ENCODE results near the gene TRPM2.

The TRPM2 gene

DNA sequence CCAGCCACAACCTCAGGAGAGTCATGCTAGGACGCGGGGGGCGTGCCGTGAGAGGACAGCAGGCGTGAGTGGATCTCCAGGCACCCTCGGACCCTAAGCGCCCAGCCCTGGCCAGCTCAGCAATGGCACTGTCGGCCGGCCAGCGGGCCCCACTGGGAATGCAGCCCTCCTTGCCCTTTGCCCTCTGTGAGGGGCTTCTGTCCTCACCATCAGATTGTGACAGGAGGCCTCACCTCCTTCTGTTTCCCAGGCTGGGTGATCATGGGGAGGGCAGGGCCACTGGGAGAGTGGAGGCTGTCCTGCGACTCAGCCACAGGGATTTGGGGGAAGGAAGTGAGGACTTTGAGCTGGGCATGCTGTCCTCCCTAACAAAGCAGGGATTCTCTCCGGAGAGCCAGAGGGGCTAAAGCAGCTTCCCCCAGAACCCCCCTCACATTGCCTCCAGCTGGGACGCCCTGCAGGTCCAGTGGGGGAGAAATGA, 95.3 kb downstream of the TRPM2 start:
- FAIRE-seq (no peak), DNase-seq (ENCODE audit: insufficient read length, low spot score) (no peak)
- TF ChIP-seq POLR2A (IDR thresholded peaks at IDR 0.05; ENCODE audit: low read depth, low read length) (no peak), PAX5 (IDR thresholded peaks at IDR 0.05; ENCODE audit: insufficient read depth, low read length, severe bottlenecking) (no peak), POU2F2 (IDR thresholded peaks at IDR 0.05; ENCODE audit: low read depth, low read length) (no peak), SPI1 (IDR thresholded peaks at IDR 0.05; ENCODE audit: low read depth, low read length) (no peak), TAF1 (IDR thresholded peaks at IDR 0.05; ENCODE audit: low read depth, low read length) (no peak), POLR2AphosphoS5 (IDR thresholded peaks at IDR 0.05; ENCODE audit: low read depth, low read length) (no peak)

DNA sequence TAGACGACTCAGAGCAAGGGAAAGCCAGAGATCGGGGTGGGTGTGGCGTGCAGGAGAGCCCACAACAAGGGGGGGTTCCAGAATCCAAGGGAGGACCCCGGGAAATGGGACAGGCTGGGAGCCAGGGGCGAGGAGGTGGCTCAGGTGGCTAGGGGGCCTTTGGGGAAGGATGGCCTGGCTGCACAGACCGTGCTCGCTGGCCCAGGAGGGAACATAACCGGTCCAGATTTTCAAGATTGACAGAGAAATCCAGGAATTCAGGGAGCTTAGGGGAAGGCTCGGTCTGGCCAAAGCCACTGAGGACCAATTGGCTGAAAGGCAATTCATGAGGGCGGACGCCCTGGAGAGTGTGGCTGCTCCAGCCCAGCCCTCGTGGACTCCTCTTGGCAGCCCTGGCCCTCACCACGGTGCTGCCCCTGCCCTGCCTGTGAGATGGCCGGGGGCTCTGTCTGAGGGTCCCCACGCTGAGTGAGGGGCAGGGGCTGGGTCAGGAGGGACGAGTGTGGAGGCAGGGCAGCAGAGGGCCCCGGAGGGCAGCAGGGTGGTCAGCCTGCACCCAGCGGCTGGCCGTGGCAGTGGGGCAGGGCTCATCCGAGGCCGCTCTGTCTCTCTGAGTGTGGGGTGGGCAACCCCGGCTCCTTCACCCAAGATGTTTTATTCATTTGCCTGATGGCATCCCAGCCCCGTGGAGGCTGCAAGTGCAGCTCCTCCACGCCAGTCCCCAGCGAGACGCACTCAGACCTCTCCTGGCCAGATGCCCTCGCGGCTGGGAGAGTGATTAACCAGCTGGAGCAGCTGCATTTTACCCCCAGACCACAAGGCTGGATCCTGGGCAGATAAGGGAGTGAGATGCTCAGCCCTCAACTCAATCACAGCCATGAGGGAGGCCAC, 96.3 kb downstream of the TRPM2 start:
- DNase-seq (ENCODE audit: insufficient read length, low spot score) (no peak), FAIRE-seq (no peak)
- TF ChIP-seq PAX5 (IDR thresholded peaks at IDR 0.05; ENCODE audit: insufficient read depth, low read length, severe bottlenecking) = no peak
- TF ChIP-seq POLR2AphosphoS5 (IDR thresholded peaks at IDR 0.05; ENCODE audit: low read depth, low read length) = no peak
- no peak for TF ChIP-seq SPI1 (IDR thresholded peaks at IDR 0.05; ENCODE audit: low read depth, low read length)
- no peak for TF ChIP-seq POLR2A (IDR thresholded peaks at IDR 0.05; ENCODE audit: low read depth, low read length)
- no peak for TF ChIP-seq POU2F2 (IDR thresholded peaks at IDR 0.05; ENCODE audit: low read depth, low read length)
- no peak for TF ChIP-seq TAF1 (IDR thresholded peaks at IDR 0.05; ENCODE audit: low read depth, low read length)

DNA sequence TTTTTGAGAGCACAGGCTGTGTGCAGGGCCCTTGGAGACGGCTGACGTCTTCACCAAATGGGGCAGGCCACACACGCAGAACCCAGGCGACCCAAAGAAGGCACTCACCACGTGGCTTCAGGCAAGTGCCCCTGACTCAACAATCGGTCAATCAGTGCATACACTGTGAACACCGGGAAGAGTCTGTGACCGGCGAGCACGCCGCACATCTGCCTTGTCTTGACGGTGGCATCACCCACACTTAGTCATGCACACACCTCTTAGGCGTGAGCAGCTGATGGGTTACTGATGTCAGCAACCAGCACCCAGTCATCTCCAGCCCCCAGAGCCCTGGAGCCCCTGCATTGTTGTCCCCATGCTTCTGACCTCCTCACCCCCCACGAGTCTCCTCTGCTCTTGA, 97.0 kb downstream of the TRPM2 start:
- FAIRE-seq (no peak), DNase-seq (ENCODE audit: insufficient read length, low spot score) (no peak)
- TF ChIP-seq POU2F2 (IDR thresholded peaks at IDR 0.05; ENCODE audit: low read depth, low read length) (no peak), PAX5 (IDR thresholded peaks at IDR 0.05; ENCODE audit: insufficient read depth, low read length, severe bottlenecking) (no peak), TAF1 (IDR thresholded peaks at IDR 0.05; ENCODE audit: low read depth, low read length) (no peak), POLR2AphosphoS5 (IDR thresholded peaks at IDR 0.05; ENCODE audit: low read depth, low read length) (no peak), SPI1 (IDR thresholded peaks at IDR 0.05; ENCODE audit: low read depth, low read length) (no peak), POLR2A (IDR thresholded peaks at IDR 0.05; ENCODE audit: low read depth, low read length) (no peak)

DNA sequence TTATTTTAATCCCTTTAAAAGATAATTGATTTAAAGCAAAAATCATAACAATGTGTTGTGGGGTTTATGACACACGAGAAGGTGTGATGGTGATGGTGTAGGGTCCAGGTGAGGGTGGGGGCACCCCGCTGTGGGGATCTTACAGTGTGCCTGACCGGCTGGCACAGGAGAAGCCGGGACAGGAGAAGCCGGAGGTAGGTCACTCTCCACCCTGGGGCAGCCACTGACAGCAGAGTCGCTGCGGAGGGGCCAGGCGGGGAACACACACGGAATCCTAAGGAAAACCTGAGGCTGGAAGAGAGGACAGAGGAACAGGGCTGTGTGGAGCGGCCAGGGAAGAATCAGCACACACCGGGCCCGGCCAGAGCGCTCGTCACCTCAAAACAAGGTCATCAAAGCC, 97.6 kb downstream of the TRPM2 start:
- FAIRE-seq = no peak
- TF ChIP-seq POLR2AphosphoS5 (IDR thresholded peaks at IDR 0.05; ENCODE audit: low read depth, low read length) = no peak
- no peak for TF ChIP-seq POU2F2 (IDR thresholded peaks at IDR 0.05; ENCODE audit: low read depth, low read length)
- no peak for TF ChIP-seq POLR2A (IDR thresholded peaks at IDR 0.05; ENCODE audit: low read depth, low read length)
- TF ChIP-seq TAF1 (IDR thresholded peaks at IDR 0.05; ENCODE audit: low read depth, low read length) = no peak
- TF ChIP-seq SPI1 (IDR thresholded peaks at IDR 0.05; ENCODE audit: low read depth, low read length) = no peak
- no peak for TF ChIP-seq PAX5 (IDR thresholded peaks at IDR 0.05; ENCODE audit: insufficient read depth, low read length, severe bottlenecking)
- no peak for DNase-seq (ENCODE audit: insufficient read length, low spot score)

DNA sequence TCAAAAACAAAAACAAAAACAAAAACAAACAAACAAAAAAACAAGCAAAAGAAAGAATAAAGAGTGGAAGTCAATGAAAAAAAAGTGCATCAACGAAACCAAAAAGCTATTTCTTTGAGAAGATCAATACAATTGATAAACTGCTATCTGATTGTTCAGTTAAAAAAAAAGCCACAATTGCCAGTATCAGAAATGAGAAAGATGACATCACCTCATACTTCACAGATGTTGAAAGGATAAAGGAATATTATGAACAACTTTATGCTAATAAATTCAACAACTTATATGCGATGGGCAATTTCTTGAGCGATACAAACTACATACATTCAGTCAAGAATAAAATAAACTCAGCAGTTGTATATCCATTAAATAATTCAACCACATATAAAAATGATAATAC, 99.7 kb downstream of the TRPM2 start:
- no peak for TF ChIP-seq POLR2AphosphoS5 (IDR thresholded peaks at IDR 0.05; ENCODE audit: low read depth, low read length)
- no peak for TF ChIP-seq SPI1 (IDR thresholded peaks at IDR 0.05; ENCODE audit: low read depth, low read length)
- TF ChIP-seq PAX5 (IDR thresholded peaks at IDR 0.05; ENCODE audit: insufficient read depth, low read length, severe bottlenecking) = no peak
- TF ChIP-seq POU2F2 (IDR thresholded peaks at IDR 0.05; ENCODE audit: low read depth, low read length) = no peak
- TF ChIP-seq POLR2A (IDR thresholded peaks at IDR 0.05; ENCODE audit: low read depth, low read length) = no peak
- no peak for TF ChIP-seq TAF1 (IDR thresholded peaks at IDR 0.05; ENCODE audit: low read depth, low read length)
- DNase-seq (ENCODE audit: insufficient read length, low spot score) (no peak), FAIRE-seq (no peak)

DNA sequence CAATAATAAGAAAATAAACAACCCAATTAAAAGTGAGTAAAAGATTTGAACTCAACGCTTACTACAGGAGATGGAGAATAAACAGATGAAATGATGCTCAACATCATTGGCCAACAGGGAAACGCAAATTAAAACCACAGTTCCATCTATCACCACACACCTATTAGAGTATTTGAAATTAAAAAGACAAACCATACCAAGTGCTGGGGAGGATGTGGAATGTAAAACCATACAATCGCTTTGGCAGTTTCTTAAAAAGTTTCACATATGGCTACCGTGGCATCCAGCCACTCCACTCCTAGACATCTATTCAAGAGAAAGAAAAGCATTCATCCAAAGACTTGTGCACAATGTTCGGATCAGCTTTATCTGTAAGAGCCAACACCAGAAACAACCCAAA, 100.6 kb downstream of the TRPM2 start:
- DNase-seq (ENCODE audit: insufficient read length, low spot score) = no peak
- TF ChIP-seq POLR2A (IDR thresholded peaks at IDR 0.05; ENCODE audit: low read depth, low read length) (no peak), POU2F2 (IDR thresholded peaks at IDR 0.05; ENCODE audit: low read depth, low read length) (no peak), TAF1 (IDR thresholded peaks at IDR 0.05; ENCODE audit: low read depth, low read length) (no peak), POLR2AphosphoS5 (IDR thresholded peaks at IDR 0.05; ENCODE audit: low read depth, low read length) (no peak), SPI1 (IDR thresholded peaks at IDR 0.05; ENCODE audit: low read depth, low read length) (no peak), PAX5 (IDR thresholded peaks at IDR 0.05; ENCODE audit: insufficient read depth, low read length, severe bottlenecking) (no peak)
- no peak for FAIRE-seq

DNA sequence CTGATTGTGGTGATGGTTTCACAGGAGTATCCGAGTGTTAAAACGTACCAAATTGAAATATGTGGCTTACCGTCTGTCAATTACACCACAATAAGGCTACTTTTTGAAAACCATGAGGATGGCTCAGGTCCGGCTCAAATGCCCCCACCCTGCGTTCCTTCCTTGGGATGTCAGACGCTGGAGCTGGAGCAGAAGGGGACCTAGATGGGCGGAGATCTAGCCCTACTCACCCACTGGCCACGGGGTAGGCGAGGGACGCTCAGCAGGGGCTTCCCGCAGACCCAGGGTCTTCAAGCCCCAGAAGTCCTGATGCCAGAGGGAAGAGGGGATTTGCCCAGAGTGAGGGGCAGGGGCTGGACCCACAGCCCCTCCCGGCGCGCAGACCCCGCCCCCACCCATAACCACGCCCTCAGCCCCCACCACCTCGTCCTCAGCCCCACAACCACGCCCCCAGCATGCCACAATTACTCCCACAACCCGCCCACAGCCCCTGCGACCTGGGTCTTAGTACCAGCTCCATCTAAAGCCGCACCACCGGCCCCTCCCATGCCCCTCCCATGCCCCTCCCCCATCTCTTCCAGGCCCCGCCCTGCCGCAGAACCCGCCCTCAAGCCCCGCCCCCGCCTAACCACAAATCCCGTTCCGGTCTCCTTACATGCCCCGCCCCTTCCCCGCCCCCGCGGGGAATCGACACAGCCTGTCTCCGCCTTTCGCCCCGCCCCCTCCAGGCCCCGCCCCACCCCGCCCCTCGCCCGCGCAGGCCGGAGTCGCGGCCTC, 101.5 kb downstream of the TRPM2 start, which contains the start of gene LRRC3:
Gene LRRC3, plus strand, starts transcription at position 764 of the 777 bp plus-strand sequence. CDS start 1,135 bp downstream, outside the sequence.
- TF ChIP-seq POLR2A (IDR thresholded peaks at IDR 0.05; ENCODE audit: low read depth, low read length) (no peak), POLR2AphosphoS5 (IDR thresholded peaks at IDR 0.05; ENCODE audit: low read depth, low read length) (no peak), SPI1 (IDR thresholded peaks at IDR 0.05; ENCODE audit: low read depth, low read length) (no peak), POU2F2 (IDR thresholded peaks at IDR 0.05; ENCODE audit: low read depth, low read length) (no peak), TAF1 (IDR thresholded peaks at IDR 0.05; ENCODE audit: low read depth, low read length) (no peak), PAX5 (IDR thresholded peaks at IDR 0.05; ENCODE audit: insufficient read depth, low read length, severe bottlenecking) (no peak)
- FAIRE-seq = peak; percentile 43

DNA sequence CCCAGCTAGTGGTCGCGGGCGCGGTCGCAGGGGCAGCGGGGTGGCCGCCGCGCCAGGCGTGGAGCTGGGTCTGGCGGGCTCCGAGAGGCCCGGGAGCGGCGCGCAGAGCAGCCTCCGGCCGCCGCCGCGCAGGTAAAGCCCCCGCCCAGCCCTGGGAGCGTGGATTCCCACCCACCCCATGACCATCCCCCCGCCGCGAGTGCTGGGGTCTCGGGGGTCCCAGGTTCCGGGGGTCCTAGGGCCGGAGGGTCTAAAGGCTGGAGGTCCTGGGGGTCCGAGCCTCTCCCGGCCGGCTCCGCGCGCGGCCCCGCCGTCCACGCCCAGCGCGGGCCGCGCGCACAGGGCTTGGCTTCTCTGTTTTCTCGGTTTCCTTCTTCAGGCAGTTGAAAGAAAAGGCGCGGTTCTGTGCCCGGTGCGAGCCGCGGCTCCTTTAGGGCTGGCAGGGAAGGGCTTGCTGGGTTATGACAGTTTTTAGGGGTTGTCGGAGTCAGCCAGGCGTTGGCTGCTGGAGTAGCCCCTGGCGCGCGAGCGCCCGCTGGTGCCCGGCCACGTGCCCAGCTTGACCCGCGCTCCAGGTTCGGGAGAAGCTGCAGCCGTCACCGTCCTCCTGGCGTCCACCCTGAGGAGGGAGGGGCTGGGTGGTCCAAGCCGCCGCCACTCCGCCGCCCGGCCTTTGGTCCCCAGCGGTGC, 102.2 kb downstream of the TRPM2 start:
- TF ChIP-seq SPI1 (IDR thresholded peaks at IDR 0.05; ENCODE audit: low read depth, low read length) = no peak
- TF ChIP-seq POLR2AphosphoS5 (IDR thresholded peaks at IDR 0.05; ENCODE audit: low read depth, low read length) = no peak
- TF ChIP-seq PAX5 (IDR thresholded peaks at IDR 0.05; ENCODE audit: insufficient read depth, low read length, severe bottlenecking) = no peak
- no peak for TF ChIP-seq POU2F2 (IDR thresholded peaks at IDR 0.05; ENCODE audit: low read depth, low read length)
- DNase-seq (ENCODE audit: insufficient read length, low spot score) (peak; percentile 73), FAIRE-seq (peak; percentile 60)

More for the DNA sequence above, 101.5 kb downstream of the TRPM2 start, which contains the start of gene LRRC3:
- DNase-seq (ENCODE audit: insufficient read length, low spot score) = peak; percentile 97
